CD4-positive, alpha-beta T cell treated with Interleukin-10 for 1 hour (primary cell): ENCODE results near the gene SLC8A1.

Source experiments
- DNase-seq: peaks from one replicate; pipeline ENCODE4 v3.0.0-alpha.2; 2020

Gene SLC8A1

DNA sequence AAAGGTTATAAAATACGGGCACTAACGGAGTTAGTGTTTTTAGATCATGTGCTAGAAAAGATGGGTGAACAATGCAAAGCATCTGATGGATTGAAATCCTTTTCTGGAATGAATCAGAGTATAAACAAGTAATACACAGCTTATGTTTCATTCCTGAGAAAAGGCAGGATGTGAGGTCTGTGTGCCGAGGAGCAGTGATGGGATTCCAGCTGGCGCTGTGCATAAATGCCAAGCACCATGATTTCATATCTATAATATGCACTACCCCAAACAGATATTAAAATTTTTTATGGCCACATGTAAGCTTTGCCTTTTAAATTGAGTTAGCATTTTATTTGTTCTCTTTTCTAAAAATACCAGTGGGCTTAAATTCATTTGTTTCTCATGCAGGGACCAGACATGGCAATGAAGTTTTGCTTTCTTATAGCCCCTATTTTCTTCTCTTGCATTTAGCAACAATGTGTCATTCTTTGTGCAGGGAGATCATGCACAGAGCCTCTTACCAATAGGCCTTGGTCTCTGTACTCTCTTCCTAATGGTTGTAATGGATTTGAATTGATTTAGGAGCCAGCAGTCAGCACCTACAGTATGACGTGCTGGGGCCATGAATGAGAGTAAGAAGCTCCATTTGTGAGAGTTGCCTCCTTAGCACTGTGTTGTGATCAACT, 323.9 kb downstream of the SLC8A1 start:
- DNase-seq, result no peak

DNA sequence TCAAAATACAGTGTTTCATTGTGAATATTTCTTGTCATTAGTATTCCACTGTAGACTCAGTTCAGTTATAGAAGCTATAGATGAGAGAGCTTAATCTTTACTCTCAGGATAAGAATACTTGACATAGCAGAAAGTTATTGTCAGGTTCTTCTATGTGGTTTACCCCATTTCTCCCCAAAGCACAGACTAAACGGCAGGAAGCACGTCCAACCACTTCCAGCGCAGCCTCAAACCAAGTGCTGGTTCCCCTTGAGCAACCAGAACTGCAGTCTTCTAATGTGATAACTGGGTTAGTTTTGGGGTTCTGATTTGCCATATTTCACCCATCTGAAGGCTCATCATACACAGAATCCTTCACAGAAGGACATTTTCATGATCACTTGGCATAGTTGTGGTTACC, 324.7 kb downstream of the SLC8A1 start:
- no peak for DNase-seq

DNA sequence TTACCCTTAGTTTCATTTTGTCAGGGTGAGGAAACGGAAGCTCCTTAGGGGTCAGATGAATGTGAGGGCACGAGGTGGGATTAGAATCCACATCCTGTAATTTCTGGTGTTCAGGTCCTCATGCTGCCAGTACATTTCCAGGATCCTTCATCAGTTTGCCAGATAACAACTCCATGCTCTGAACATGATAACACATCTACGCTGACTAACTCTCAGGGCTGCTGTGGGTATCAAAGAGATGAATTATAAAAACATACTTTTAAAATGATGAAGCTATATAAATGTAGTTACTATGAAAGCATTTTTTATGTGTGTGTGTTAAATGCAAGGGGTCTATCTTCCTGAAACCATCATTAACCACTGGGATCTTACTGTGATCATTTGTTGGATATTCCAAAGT, 325.9 kb downstream of the SLC8A1 start:
- no peak for DNase-seq

DNA sequence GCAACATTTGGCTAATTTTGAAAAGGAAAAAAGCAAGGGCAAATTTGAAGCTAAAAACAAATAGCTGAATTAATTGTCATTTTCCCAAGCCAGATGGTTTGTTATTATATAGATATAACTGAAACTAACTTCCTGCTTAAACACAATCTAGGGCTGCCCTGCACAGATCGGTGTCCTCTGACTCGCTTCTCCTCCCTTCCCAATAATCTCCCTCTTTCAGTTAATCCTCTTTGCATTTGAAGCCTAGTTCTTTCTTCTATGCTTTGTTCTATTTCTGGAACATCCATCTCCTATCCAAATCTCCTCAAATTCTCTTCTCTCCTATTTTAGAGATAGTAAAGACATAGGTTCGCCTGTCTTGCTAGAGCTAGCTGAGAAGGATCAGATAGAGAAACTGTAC, 328.1 kb downstream of the SLC8A1 start:
- no peak for DNase-seq

DNA sequence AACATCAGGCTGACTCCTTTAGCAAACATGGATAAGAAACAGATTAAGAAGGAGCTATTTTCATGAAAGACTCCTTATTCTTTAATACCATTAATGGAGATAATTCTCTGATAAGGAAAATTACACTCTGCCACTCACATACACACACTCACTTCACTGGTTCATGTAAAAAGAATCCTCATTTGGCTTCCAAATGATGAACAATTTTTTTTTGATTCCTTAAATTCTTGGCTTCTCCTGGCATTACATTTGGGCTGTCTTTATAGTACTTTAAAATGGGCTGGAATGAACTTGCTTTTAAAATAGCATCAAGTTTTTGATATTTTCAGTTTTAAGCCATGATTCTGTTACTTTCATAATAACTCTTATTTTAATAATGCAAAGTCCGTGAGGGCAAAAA, 328.6 kb downstream of the SLC8A1 start:
- no peak for DNase-seq

DNA sequence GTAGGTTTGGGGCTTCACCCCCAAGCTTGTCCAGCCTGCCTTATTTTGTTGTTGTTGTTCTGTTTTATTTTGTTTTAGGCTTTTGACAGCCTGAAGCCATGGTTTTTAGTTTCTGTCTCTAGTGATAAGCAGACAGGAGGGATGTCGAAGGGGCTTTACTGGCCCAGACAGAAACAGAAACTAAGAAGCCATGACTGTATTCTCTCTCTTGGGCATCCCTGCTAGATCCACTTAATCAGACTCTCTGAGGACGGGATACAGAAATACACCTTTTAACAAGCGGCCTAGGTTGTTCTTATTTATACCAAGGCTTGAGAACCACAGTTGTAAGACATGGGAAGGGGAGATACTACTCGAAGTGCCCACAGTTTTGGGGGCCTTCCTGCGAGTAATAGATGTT, 330.9 kb downstream of the SLC8A1 start:
- DNase-seq, result no peak

DNA sequence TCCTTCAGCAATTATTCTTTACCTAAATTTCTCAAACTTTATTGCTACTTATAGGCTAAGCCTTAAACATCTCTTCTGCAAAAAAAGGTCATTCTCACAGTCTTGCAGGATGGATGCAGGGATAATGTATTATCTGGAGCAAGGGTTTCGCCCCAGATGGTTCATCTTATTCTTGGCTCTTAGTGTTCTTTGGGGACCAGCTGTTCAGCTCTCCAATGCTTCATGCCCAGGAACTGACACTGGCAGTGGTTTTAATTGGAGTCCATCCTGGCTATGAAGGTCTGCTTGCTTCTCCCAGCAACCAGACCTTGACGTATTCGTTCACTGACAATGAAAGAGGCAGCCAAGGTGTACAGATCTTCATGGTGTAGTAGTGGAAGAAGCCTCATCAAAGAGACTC, 331.9 kb downstream of the SLC8A1 start:
- DNase-seq, result no peak

DNA sequence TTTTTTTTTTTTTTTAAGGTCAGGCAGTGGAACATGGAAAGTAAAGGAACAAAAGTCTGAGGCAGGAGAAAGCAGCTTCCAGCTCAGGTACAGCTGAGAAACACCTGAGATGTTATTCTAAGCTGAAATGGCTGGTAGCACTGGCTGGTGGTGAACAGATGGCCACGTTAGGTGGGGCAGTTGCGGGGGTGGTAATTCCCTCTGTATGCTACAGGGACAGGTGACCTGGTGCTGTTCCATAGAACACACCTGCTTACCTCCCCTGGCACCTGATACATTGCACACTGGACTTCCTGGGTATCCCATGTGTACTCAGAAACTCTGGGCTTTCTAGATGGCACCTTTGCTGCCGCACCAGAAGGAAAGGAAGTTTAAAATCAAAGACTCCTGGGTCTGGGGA, 333.3 kb downstream of the SLC8A1 start:
- DNase-seq, result no peak

DNA sequence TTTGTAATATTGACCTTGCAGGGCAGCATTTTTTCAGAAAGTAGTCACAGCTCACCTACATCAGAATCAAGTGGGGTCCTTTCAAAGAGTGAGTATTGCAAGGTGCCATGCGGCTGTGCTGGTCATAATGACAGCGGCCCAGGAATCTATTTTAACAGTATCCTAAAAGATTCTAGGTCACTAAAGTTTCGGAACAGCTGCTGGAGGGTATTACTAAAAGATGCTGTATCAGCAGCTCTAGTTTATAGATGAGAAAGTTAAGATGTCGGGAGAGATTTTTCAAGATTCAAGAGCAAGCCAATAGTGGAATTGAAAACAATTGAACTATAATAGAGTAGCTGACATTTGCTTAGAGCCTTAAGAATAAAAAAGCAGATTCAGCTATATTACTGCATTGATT, 336.0 kb downstream of the SLC8A1 start:
- no peak for DNase-seq

DNA sequence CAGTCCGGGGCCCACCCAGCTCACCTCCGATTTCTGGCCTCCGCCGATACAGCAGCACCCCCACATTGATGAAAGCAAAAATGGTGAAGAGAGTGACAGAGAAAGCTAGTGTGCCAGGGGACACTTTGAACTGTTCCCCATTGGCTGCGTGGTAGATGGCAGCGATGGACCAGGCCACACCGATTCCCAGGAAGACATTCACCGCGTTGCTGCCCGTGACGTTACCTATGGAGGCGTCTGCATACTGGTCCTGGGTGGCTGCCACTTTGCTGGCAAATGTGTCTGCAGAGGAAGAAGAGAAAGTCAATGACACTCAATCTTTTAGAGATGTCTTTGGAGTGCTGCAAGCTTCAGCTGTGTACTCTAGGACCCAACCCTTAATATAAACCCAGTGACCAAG, 336.5 kb downstream of the SLC8A1 start:
- DNase-seq, result no peak

DNA sequence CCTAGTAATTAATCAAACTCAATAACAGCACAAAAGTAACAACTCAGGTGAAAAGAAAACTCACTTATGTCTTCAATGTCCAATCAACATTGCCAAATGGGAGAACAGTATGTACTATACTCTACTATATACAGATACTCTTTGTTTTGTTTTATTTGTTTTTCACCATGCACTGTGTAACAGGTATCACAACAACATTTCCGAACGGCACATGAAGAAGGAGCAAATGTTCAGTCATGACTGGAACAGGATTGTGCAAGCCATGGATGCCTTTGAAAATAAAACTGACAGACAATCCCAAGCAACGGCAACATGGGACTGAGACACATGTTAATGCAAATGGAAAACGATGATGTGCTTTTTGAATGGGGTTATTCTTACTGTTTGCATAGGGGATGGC, 337.9 kb downstream of the SLC8A1 start:
- DNase-seq, result no peak

DNA sequence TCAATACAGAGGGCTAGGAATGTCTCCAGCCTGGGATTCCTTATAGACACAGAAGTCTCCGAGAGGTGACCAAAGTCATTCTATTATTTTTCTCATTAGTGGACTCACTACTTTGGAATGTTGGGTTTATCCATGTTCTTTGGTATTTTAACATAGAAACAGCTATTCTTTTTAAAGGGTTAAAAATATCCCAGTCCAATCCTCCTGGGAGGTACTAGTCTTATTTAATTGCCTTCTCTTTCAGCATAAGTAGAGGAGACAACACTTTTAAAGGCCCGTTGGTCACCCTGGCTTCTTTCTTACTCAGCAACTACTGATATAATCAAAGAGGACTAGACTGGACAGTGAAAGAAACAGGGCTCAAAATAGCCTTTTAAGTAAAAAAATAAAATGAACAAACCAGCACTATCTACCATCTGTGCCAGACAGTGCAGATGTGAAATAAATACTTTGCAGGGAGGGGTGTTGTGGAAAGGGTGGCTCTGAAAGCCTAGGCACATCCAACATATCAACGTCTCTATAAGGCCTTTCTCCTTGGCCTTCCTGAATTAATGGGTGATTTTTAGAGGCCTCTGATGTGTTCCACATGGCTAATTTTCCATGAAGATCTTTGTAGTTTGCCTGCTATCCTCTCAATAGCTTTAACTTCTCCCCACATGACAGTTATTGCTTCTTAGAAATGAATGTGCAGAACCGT, 338.5 kb downstream of the SLC8A1 start:
- no peak for DNase-seq

DNA sequence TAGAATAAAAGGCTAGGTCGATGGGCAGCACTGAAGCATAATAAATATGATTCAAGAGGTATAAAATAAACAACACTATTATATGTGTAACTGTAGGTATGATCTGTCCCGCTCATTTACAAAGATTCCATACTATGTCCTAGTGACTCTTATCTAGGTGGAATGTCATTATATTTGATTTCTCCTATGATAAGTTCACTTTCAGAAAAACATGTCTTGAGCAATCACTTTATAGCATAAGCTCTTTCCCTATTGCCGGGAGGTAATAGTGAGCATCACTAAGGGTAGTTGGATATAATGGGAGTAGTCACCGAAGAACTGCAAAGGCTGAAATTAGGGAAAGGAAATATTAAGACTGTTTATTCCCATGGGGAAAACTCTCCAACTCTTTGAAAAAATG, 342.5 kb downstream of the SLC8A1 start:
- DNase-seq, result no peak

DNA sequence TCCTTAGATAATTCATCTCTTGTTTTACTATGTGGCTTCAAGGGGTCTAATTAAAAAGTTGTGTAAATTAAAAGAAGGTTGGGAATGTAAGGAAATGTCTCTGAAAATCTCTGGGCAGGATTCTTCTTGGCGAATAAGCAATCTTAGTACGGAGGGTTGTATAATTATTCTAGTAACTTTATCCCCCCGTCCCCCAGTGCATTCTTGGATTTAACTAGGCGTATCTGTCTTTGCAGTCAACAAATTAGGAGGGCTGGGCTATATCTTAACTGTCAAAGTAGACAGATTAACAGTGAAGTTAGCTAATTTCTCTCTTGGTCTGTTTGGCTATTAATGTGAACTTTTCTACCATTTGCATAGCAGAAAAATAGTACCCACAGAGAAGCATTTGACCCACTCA, 343.0 kb downstream of the SLC8A1 start:
- no peak for DNase-seq

DNA sequence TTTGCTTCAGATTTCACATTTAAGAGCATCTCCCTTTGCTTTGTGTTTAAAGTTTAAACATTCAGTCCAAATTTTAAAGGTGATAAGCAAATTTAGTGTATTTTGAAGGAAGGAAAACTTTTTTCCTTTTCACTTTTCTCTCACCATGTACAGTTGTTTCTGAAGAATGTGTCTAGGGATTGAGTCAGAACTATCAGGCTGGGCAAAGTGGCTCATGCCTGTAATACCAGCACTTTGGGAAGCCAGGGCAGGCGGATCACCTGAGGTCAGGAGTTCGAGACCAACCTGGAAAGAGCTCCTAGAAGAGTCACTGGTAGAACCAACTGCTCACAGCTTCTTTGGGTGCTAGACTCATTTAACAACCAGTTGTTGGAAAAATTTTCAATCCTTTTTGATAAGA, 345.8 kb downstream of the SLC8A1 start:
- no peak for DNase-seq

DNA sequence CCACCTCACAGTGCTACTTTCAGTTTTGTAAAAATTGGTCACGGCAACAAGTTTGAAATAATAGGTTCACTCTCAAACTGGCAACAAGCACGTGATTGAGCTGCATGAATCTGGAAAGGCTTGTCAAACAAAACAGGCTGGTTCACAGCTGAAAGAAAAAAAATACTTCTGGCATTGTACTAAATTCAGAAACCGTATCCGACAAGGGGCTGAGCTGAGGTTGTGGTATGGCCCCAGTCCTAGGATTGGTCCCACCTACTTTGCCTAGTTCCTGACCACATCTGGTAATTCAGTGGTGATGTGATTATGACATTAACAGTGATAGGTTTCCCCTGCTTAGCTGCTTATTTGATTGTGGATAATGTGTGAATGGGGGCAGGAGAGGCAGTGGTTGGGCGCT, 346.3 kb downstream of the SLC8A1 start:
- no peak for DNase-seq

DNA sequence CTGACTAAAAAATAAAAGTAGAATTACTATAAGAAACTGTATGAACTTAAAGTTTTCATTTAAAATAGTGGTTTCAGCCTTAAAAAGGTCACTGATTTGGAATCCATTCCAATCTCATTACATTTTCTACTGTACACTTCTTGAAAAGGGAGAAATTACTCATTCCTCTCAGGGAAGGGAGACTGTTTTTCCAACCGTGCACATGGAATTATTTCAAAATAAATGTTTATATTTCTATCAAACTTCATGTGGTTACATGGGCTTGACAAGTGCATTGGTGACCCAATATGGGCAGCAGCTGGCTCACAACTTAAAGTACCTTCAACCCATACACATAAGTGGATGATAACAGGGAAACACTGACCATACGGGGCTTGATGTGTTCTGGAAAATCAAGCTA, 348.3 kb downstream of the SLC8A1 start:
- no peak for DNase-seq

DNA sequence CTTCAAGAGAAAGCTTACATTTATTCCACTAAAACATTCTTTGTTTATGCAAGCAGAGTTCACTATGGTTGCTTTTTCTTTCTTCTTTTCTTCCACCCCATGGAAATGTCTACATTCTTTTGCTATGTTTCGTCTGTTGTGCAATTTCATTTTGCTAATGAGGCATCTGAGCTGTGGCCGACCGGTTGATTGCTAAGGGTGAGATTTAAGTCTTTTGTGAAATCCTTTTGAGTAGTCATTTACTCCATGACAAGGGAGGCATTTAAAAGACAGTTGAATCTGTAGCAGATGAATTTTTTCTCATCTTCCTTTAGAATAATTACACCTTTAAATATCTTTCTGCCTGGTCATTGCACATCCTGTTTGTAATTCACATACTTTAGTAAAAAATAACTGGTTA, 348.7 kb downstream of the SLC8A1 start:
- DNase-seq, result no peak

DNA sequence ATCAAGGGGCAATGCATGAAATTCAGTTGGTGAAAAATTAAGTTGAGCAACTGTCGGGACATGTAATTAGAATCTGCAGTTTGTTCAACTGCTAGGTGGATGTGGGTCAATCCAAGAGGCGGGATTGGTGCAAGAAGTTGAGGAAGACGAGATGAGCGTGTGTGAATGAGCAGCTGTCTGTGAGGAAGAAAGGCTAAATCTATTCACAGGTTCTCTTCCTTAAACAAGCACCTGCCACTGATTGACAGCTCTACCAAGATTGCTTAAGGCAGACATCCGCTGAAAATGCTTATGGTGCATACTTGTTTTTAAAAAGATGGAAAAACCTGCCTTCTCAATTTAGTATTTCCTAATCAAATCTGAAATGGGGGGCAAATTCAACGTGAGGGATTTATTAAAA, 349.4 kb downstream of the SLC8A1 start:
- DNase-seq, result no peak

DNA sequence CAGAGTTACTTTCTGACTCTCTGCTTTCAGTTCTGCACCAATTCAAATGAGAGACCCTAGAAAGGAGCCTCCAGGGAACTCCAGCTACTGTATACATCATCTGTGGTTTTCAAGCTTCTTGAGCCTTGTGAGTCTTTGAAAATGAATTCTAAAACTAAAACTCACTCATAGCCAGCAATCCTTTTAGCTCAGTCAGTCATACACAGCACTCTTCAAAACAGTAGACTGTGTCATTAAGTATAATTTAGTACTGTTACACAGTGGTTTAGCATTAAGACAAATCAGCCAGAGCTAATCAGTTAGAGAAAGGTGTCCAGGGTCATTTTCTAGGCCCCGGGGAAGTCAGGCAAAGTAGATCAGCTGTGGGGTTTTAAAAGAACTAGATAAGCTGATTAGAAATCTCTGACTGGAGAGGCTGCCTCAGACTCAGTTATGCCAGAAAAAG, 350.7 kb downstream of the SLC8A1 start:
- no peak for DNase-seq

DNA sequence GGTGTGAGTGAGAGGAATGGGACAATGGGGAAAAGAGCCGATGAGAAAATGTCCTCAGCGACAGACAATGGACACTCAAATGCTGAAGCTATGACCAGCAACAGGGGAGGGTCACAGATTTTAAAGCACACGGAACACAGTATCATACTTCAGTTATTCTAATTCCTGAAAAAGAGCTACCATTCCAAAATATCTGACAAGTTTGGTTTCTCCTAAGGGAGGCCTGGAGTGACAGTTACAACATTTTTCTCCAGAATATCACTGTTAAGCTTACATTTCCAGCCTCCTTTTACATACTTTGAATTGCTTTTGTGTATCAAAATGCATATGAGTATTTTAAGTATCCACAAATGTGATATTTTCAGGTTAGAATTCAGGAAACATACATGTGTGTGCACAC, 351.2 kb downstream of the SLC8A1 start:
- no peak for DNase-seq

DNA sequence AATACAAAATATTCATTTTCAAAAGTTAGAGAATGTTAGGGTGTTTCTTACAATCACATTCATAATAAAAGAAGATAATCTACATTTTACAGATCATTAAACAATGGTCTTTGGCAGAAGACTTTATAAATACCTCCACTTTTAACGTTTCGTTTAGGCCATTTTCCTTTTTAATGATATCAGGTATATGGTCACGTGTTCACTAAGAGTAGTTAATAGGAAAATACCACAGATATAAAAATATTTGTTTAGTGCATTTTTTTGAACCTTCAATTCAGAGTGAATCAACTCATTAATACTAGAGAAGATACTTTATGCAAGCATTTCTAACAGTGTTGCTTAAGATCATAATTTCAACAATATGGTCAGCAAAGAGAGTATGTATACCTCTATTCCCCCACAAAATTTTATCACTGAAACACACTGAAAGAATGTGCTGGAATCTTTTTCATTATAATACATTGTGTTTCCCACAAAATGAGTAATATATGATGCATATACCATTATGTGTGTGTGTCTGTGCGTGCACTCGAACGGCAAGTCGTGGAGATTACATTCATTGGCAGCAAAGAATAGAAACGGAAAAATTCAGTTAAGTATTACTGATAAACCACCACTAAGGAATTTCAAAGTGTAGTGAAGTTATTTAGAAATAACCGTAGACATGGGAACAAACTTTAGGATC, 353.0 kb downstream of the SLC8A1 start:
- no peak for DNase-seq

DNA sequence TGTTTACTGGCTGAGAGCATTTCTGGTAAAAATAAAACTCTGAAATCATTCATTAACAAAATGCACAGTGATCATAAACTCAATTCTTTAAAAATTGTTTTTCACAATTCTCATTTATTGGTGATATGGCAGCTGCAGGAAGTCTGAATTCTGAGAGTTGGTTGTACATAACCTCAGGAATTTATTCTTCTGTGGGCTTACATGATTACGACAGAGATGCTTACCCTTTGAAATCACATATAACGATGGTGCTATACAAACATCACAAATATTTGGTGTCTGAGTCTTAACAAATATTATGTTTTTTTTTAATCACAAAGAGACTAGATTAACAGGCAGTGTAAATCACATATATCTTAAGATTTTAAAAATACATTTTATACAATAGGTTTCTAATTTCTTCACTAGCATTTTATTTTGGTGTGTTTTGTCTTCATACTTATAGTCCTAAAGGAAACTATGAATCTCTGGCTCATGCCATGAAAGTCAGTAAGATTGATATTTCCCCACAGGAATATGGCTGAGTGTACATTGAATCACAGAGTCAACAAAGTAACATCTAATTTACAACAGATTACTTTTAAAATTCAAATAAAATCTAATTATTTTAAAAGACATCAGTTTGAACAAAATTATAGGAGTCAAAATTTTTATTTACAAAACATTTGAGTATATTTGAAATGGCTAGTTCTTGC, 354.1 kb downstream of the SLC8A1 start:
- no peak for DNase-seq

DNA sequence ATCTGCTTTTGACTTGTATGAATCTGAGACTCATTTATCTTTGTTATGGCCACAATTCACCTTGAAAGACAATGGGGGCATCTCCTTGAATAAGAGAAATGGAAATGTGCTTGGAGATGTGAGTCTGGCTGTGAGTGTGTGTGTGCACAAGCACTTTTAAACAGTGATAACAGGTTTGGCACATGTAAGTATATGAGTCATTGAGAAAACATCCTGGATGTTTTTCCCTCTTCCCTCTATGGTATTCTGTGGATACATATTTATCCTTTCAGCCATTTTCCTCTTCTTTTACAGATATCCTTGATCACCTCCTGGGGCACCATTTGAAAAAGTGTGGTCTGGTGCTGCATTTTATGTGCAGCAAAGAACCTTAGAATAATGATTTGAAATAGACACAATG, 355.5 kb downstream of the SLC8A1 start:
- DNase-seq, result no peak
